B cell (primary cell): ENCODE data around the gene DPP4. TPM values are rescaled to one million over a fixed set of nuclear protein-coding genes. Genes with fewer than 3 reads are reported as not detected.

Experiments
- ATAC-seq: fragments of 200-7000 bp; cut with Tn5 transposase; one replicate; pipeline ENCODE4 v1.10.0; 2021; ENCODE audit warnings: low read depth, mild to moderate bottlenecking, moderate number of reproducible peaks, moderate library complexity
- CTCF ChIA-PET: fragments of 350-600 bp; sonication (Branson Sonifier 250); formaldehyde crosslinking; loops from one replicate; lab custom pipeline; 2021; ENCODE audit warnings: antibody characterized with exemption, inconsistent platforms; lab: Charles Lee
- POLR2A ChIA-PET: fragments of 350-600 bp; sonication (Branson Sonifier 250); formaldehyde crosslinking; loops from one replicate; lab custom pipeline; 2021; ENCODE audit warnings: antibody characterized with exemption; lab: Charles Lee
- DNase-seq: peaks from one replicate; pipeline ENCODE4 v3.0.0; 2013
- H2AFZ ChIP-seq: 2 replicates; pipeline ENCODE4 v1.6.1; 2012; ENCODE audit warnings: mild to moderate bottlenecking, low read depth, low read length; ENCODE audit not compliant: insufficient read depth, poor library complexity, severe bottlenecking
- H3K27ac ChIP-seq, 2 donors: 1 replicate in 1 of 2; 2 replicates in 1 of 2; pipeline ENCODE4 v1.5.1; 2012 to 2013; ENCODE audit warnings: low read length in 2 of 2, mild to moderate bottlenecking in 2 of 2, moderate library complexity in 1 of 2
- H3K27me3 ChIP-seq, 4 experiments: fragments of 200-600 bp in 1 of 4; sonication (generic) in 1 of 4; replicated peaks in 1 of 4; 1 replicate in 2 of 4; 2 replicates in 2 of 4; pipeline versions ENCODE4 v1.6.1 to v1.7.0; 2013 to 2016; ENCODE audit warnings: low read length in 3 of 4, mild to moderate bottlenecking in 2 of 4, mixed read lengths in 1 of 4, moderate library complexity in 1 of 4; ENCODE audit not compliant: insufficient read depth in 4 of 4, control insufficient read depth in 3 of 4; ENCODE audit errors: control extremely low read depth in 1 of 4
- H3K36me3 ChIP-seq, 2 experiments: replicated peaks in 1 of 2; 1 replicate in 1 of 2; 2 replicates in 1 of 2; pipeline versions ENCODE4 v1.6.1 to v1.7.1; 2013; ENCODE audit warnings: low read length in 1 of 2; ENCODE audit not compliant: insufficient read depth in 2 of 2, control insufficient read depth in 1 of 2; ENCODE audit errors: control extremely low read depth in 1 of 2, extremely low read depth in 1 of 2
- H3K4me1 ChIP-seq, 2 donors: fragments of 200-600 bp in 1 of 2; sonication (generic) in 1 of 2; 1 replicate in 1 of 2; 2 replicates in 1 of 2; pipeline versions ENCODE4 v1.5.1 to v1.6.1; 2013 to 2017; ENCODE audit warnings: low read length in 2 of 2; ENCODE audit not compliant: control insufficient read depth in 2 of 2, insufficient read depth in 2 of 2
- H3K4me2 ChIP-seq: replicated peaks from 2 replicates; pipeline ENCODE3; 2012; ENCODE audit warnings: mild to moderate bottlenecking, low read depth, low read length; ENCODE audit not compliant: poor library complexity, severe bottlenecking
- H3K4me3 ChIP-seq, 5 experiments: fragments of 200-600 bp in 1 of 5; sonication (generic) in 1 of 5; 1 replicate in 3 of 5; 2 replicates in 2 of 5; pipeline versions ENCODE4 v1.5.1 to v1.7.0; 2011 to 2016; ENCODE audit warnings: low read length in 4 of 5, mild to moderate bottlenecking in 4 of 5, low read depth in 2 of 5, control low read depth in 1 of 5, moderate library complexity in 1 of 5; ENCODE audit not compliant: insufficient read depth in 1 of 5; ENCODE audit errors: control extremely low read depth in 1 of 5, extremely low read depth in 1 of 5
- H3K79me2 ChIP-seq: fragments of 200-600 bp; sonication (generic); one replicate; pipeline ENCODE4 v1.6.0; 2016; ENCODE audit warnings: low read length; ENCODE audit not compliant: control insufficient read depth, insufficient read depth
- H3K9ac ChIP-seq: fragments of 200-600 bp; sonication (generic); 2 replicates; pipeline ENCODE4 v1.6.1; 2017; ENCODE audit warnings: mild to moderate bottlenecking, low read length, moderate library complexity
- H3K9me3 ChIP-seq, 3 donors: one replicate each; pipeline versions ENCODE4 v1.6.1 to v1.7.1; 2013; ENCODE audit warnings: low read length in 2 of 3; ENCODE audit not compliant: control insufficient read depth in 2 of 3, insufficient read depth in 1 of 3; ENCODE audit errors: control extremely low read depth in 1 of 3
- H4K20me1 ChIP-seq: 2 replicates; pipeline ENCODE4 v1.6.0; 2012; ENCODE audit warnings: mild to moderate bottlenecking, low read length; ENCODE audit not compliant: insufficient read depth, control insufficient read depth, poor library complexity, severe bottlenecking
- H3K27ac Mint-ChIP-seq: one replicate; pipeline ENCODE4 v1.8.0; 2021; ENCODE audit warnings: mixed read lengths
- H3K27me3 Mint-ChIP-seq: one replicate; pipeline ENCODE4 v1.8.0; 2021; ENCODE audit warnings: mixed read lengths
- H3K4me1 Mint-ChIP-seq: one replicate; pipeline ENCODE4 v1.8.0; 2021; ENCODE audit warnings: mixed read lengths
- H3K4me3 Mint-ChIP-seq: one replicate; pipeline ENCODE4 v1.8.0; 2021; ENCODE audit warnings: mixed read lengths
- H3K9me3 Mint-ChIP-seq: one replicate; pipeline ENCODE4 v1.8.0; 2022; ENCODE audit warnings: mixed read lengths; ENCODE audit not compliant: insufficient read depth
- EZH2 ChIP-seq: IDR thresholded peaks from 2 replicates; pipeline ENCODE4 v1.6.1; 2012; ENCODE audit warnings: borderline replicate concordance, low read depth, mild to moderate bottlenecking, moderate library complexity, low read length; ENCODE audit not compliant: insufficient read depth, poor library complexity, severe bottlenecking
- WGBS: methylation state at CpG from one replicate; pipeline ENCODE4 v1.1.5; 2013; ENCODE audit warnings: missing lambda C conversion rate; ENCODE audit not compliant: insufficient coverage; 5-methylcytosine and 5-hydroxymethylcytosine counted together
- intact Hi-C: fragments of 100-400 bp; cut with micrococcal nuclease; formaldehyde crosslinking; loops from one replicate; pipeline ENCODE4 v1.10.0; 2022
- polyA plus RNA-seq: library from polyadenylated mRNA; depleted of rRNA; stranded (reverse); fragments of >200 nt; gene quantifications from 2 replicates; pipeline ENCODE4 v1.2.3, GENCODE V29; 2012
- total RNA-seq, 2 donors: library from RNA; stranded (reverse); fragments of 120-200 nt in 1 of 2; gene quantifications; 1 replicate in 1 of 2; 2 replicates in 1 of 2; pipeline versions ENCODE4 v1.2.3 to v1.2.4, GENCODE V29; 2013 to 2022
- TF ChIP-seq, protein P1 (sequence below): fragments of 200-600 bp; IDR thresholded peaks from one replicate; pipeline ENCODE4 v1.8.0; 2022; ENCODE audit warnings: antibody characterized with exemption, mild to moderate bottlenecking

Gene DPP4
- total and polyA plus RNA-seq, 2 donors (not counting 1 experiment from before 2014, with no cell fraction given): 0.18 to 1.2 TPM

DNA sequence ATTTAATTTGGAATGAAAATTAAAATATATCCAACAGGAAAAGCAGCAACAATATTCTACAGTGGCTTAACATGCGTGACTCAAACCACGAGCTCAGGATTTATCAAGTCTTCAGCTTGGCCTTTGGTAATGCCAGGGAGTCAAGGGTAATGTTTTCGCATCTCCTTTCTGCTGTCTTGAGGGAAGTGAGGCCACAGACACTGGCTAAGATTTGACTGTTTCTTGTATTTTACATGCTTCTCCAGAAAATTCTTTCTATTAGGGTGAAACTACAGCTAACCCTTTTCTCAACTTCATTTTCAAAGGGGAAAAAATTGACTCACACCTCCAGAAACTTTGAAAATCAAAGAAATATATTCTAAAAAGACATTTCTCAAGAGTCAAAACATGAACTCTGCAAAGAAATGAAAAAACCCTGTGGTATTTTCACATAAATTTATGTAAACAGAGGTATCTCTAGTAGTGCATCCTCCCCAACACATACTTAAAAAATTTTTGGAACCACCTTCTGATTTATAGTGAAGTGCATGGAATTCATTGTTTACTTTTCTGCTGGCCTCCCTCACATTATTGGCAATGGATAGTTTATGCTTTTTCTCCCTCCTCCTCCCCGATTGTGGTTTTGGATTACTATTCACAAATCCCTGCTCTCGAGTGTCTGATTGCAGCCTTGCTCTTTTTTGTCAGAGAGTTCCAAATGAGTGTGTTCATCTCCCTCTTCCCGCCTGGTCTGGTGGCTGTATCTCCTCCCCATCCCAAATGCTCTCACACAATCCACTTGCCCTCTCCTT, 48.7 kb downstream of the DPP4 start:
- Histone ChIP-seq H3K9me3 (no peaks in the 10 kb centered on the region), H3K9ac (no peak overlapping the region), H3K4me3 (no peak overlapping the region), H3K4me1 (no peaks in the 10 kb centered on the region), H3K4me2 (no peak overlapping the region), H2AFZ (no peak overlapping the region), H4K20me1 (no peaks in the 10 kb centered on the region), H3K27me3 (no peaks in the 10 kb centered on the region), H3K36me3 (no peaks in the 10 kb centered on the region), H3K27ac (no peak overlapping the region), H3K79me2 (no peaks in the 10 kb centered on the region)
- DNase-seq (no peak), ATAC-seq (no peak)
- Mint-ChIP-seq H3K4me3 (no peak overlapping the region), H3K27me3 (no peaks in the 10 kb centered on the region), H3K4me1 (no peaks in the 10 kb centered on the region), H3K27ac (no peak overlapping the region), H3K9me3 (no peaks in the 10 kb centered on the region)
- intact Hi-C loops: no loop called here
- TF ChIP-seq EZH2: no peak
- TF ChIP-seq, protein P1, sequence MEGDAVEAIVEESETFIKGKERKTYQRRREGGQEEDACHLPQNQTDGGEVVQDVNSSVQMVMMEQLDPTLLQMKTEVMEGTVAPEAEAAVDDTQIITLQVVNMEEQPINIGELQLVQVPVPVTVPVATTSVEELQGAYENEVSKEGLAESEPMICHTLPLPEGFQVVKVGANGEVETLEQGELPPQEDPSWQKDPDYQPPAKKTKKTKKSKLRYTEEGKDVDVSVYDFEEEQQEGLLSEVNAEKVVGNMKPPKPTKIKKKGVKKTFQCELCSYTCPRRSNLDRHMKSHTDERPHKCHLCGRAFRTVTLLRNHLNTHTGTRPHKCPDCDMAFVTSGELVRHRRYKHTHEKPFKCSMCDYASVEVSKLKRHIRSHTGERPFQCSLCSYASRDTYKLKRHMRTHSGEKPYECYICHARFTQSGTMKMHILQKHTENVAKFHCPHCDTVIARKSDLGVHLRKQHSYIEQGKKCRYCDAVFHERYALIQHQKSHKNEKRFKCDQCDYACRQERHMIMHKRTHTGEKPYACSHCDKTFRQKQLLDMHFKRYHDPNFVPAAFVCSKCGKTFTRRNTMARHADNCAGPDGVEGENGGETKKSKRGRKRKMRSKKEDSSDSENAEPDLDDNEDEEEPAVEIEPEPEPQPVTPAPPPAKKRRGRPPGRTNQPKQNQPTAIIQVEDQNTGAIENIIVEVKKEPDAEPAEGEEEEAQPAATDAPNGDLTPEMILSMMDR: no peak
- 95% methylated on average over 3 of the region's 6 CpGs for WGBS
- ChIA-PET CTCF (no interaction called here), POLR2A (no interaction called here)

DNA sequence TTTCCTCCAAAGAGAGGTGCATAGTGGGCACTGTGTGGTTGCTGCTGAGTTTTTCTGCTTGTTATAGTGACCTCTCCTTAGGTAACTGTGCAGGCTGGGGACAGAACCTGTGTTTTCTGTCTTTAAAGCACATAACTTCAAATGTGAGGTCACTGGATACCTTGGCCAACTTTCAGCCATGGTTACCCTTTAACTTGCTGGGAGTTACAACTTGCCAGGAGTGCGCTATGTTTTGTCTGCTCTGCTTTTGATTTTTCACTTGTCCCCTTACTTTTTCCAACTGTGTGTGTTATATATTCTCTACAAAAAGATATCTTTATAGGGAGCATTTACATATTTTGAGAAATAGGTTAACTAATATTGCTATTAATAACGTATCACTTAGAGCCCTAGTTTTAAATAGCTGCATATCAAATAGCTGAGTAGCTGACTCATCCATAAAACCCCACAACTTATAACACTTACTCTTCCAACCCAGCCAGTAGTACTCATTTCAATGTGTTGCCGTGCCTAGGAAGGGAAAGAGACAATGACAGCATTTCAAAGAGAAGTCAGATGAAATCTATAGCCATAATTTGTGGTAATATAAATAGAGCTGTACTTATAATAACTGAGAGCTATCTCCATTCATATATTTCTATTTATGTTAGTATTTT, 51.6 kb downstream of the DPP4 start:
- Histone ChIP-seq H3K9me3 (no peaks in the 10 kb centered on the region), H3K4me2 (no peak overlapping the region), H2AFZ (no peak overlapping the region), H4K20me1 (no peaks in the 10 kb centered on the region), H3K27me3 (no peaks in the 10 kb centered on the region), H3K36me3 (no peaks in the 10 kb centered on the region), H3K9ac (no peak overlapping the region), H3K27ac (no peak overlapping the region), H3K4me3 (no peak overlapping the region), H3K4me1 (no peaks in the 10 kb centered on the region), H3K79me2 (no peaks in the 10 kb centered on the region)
- no CpG with 5 or more reads among the region's 3 CpGs for WGBS
- Mint-ChIP-seq H3K27me3 (peaks cover 13% of the 10 kb centered on the region), H3K4me3 (no peak overlapping the region), H3K4me1 (no peaks in the 10 kb centered on the region), H3K27ac (no peak overlapping the region), H3K9me3 (no peaks in the 10 kb centered on the region)
- ATAC-seq (no peak), DNase-seq (no peak)
- ChIA-PET CTCF (interaction anchor here (1.2 kb wide), 1 partner anchor 15 kb away, joined by 5 read pairs; no protein-coding TSS in a partner anchor), POLR2A (no interaction called here)
- intact Hi-C loops: no loop called here
- TF ChIP-seq EZH2: no peak
- TF ChIP-seq, protein P1: no peak
